Occipital lobe (tissue), 2 donors: Measurements from ENCODE around the gene RPL27A. TPM values are rescaled to one million over a fixed set of nuclear protein-coding genes. Genes with fewer than 3 reads are reported as not detected.

Experiments used
- DNase-seq: peaks from one replicate; lab custom pipeline; 2025; lab: John Stamatoyannopoulos, UW
- total RNA-seq: library from RNA; depleted of rRNA; stranded (reverse); fragments of >200 nt; gene quantifications from one replicate; pipeline ENCODE4 v1.2.3, GENCODE V29; 2014

RPL27A gene
- total RNA-seq, 1 donor from 2014 or later: 762 TPM

DNA sequence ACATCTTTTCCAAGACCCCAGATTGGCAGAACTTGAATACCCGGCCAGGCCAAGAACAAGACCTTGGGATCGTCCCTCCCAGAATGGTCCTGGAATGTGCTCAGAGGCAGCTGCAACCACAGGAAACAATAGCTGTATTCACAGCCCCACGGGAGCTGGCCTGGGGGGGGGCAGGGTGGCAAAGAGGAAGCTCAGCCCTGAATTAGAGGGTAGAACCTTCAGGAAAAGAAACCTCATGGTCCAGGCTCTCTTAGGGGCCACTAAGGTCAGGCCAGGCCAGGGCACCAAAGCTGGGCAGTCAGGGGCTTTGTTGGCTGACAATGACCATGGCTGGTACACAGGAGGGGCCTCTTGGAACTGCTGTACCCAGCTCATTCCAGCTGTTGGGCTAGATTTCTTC is 17.3 kb downstream of the RPL27A start:
- DNase-seq: peak; percentile 32

DNA sequence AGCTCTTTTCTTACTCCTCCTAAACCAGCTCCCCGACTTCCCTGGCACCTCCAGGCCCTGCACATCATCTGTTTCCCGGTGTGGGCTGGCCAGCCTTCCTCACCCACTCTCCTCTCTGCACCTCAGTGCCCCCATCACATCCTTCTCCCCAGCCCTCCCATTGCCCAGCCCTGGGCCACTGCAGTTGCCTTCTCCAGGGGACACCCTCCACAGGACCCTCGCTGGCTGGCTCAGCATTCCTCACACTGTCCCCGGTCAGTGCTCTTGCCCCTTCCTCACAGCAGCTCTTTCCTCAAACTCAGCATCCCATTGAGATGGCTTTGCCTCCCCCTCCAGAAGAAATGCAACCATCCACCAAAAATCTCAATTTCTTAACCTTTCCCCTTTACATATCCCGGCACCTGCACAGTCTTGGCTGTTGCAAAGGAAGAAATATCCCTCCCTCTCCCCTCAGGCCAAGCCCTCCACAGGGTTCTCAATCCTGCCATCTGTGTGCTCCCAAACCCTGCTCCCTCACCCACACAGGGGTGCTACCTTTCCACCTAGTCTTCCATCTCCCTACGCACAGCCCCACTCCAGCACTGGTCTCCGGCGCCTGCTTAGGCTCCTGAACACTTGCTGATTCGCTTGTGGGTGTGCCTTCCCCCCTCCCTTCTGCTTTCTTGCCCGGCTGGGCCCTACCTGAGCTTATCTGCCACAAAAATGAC is 19.5 kb downstream of the RPL27A start:
- DNase-seq: no peak

DNA sequence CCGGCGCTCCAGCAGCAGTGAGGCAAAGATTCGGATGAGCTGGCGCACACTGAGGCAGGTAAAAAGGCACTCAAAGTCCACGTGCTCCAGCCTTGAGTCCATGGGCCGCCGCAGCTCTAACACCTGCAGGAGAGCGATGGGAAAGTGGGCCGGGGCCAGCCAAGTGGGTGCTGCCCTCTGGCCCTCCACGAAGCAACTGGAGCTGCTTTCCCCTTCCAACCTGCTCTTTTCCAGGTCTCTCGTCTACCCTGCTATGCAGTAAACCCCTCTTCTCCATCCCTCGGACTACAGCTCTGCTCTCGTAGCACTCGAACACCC is 20.0 kb downstream of the RPL27A start:
- DNase-seq: no peak

DNA sequence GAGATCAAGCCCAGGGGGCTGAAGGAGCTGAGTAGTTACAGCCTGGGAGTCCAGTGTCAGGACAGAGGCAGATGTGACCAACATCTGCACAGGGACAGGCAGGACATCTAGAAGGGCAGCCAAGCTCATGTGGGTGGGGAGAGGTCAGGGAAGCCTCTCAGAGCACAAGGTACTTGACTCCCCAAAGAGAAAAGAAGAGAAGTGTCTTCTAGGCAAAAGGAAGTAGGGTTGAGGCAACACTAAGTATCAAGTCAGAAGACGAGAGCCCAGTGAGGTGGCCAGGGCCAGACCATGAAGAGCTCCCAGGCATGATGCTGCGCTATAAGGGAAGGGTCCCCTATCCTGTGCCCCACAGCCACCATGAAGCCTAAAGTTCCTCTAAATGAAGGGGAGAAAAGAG is 21.5 kb downstream of the RPL27A start:
- no peak for DNase-seq

DNA sequence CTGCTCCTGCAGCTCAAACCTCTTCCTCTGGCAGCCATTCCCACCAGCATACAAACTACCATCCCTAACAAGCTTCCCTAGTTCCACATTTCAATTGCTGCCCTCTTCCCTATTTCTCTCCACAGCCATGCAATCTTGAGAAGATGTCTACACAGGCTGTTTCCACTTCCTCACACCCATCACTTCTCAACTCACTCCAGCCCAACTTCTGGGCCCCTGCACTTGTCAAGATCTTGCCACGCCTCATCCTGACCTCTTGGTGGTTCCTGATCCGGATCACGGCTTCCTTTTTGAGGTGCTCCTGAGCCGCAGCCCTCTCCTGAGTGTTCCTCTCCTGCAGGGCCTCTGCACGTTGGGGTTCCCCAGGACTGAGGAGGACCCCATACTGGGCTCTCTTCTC is 22.6 kb downstream of the RPL27A start:
- no peak for DNase-seq

DNA sequence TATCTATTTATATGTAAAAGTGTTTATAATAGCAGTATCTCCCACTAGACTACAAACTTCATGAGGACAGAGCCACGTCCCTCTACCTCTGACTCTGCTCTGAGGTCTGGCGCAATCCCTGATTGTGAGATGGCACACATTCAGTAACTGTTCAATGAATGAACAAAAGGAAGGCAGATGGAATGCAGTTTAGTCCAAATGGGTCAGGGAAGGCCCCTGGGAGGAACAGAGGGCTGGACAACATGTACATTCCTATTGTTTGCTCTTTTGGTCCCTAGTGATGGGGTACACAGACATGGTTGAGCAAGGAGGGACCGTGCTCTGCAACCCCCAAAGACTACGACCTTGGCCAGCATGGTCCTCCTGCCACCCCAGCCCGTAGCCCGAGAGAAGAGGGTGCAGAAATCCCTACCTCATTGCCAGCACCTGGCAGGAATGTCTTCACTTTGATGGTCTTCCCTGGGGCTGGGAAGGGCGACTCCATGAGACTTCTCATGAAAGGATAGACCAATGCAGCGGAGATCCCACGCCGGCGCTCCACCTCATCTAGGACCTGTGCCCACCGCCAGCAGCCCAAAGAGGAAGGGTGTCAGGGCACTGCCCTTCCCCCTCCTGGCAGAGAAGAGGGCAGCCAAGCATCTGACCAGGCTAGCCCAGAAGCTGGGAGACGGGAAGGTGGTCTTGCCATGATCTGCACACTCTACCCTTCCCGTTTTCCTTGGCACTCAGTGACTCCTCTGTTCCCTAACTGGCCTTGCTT is 24.3 kb downstream of the RPL27A start:
- no peak for DNase-seq

DNA sequence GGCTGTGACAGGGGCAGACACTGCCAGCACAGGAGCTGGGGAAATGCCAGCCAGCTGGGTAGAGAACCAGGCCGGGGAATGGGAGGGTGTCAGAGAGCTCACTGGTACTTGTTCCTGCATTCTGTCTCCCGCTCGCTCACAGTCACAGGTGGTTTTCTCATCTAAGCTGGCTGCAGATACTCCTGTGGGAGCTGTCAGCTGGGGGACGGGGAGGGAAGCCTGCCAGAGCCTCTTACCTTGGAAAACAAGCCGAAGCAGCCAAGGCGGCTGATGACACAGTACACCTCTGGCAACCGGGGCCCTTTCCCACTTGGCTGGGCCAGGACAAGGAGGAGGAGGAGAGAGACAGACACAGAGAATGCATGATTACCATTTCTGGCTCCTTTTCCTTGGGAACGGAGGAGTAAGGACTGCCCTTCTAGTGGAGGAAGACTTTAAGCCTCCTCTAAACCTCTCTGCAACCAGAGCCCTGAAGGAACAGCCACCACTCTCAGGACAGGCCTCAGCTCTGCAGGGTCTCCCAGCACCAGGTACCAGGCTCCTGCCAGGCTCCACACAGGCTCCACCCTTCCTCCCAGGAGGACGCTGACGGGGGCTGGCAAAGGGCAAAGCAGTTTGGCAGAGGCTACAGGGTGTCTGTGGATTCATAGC is 25.1 kb downstream of the RPL27A start:
- DNase-seq: peak; percentile 45

DNA sequence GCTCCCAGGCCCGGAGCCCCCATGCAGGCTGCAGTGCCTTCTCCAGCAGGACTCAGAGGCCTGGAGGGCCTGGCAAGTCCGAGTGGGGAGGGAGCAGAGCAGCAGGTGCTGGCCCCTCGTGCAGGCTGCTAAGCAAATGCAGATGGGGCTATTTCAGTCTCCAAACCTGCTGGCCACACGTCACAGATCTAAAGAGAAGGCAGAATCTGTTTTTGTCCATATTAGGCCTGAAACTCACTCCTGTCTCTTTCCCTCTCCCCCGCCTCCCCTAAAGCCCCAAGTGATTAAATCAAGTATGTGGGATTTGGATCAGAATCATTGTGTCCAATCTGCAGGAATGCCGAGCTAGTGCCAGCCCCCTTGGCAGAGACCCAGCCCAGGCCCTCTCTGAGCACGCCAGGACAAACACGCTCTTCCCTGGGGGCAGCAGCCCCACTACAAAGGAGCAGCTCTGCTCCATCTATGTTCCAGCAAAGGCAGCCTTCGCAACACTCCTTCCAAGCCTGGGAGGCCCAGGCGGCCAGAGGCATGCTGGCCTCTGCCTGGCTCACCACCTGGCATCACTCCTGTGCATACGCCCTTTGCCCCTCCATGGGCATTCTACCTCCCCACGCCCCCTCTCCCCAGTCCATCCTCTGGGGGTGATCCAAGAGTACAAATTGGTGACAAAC is 26.5 kb downstream of the RPL27A start:
- no peak for DNase-seq

DNA sequence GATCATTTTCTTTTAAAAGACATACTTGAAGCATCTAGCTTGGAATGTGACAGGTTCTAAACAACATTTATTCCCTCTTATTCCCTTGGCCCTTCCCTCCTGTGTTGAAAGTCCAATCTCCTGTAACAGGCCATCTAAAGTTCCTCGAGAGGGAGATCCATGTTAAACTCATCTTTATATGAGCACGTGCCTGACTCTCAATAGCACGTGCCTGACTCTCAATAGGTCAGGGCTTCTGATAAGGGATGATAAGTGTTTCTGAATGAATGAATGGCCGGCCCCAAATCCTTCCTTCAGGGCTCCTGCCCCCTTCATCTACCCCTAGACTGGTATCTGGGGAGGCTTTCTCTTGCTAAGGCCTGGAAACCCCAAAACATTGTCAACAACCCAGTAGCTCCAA is 27.2 kb downstream of the RPL27A start:
- no peak for DNase-seq

DNA sequence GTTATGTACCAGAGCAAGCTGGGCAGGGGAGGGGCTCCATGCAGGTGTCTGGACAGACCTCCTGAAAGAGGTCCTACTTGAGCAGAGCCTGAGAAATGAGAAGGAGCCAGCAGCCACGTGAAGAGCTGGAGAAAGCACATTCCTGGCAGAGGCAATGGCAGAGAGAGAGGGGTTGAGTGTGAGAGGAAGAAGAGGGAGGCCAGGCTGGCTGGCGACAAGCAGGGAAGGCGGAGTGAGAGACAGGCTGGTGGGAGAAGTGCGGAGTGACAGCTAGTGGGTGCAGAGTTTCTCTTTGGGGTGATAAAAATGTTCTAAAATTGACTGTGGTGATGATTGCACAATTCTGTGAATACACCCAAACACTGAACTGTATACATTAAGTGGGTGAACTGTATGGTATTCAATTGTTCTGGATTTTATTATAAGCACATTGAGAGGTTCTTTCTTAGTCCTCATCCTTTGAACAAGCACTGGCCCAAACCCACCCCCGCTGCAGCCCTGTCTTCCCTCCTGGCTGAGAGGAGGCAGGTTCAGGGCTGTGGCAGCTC is 29.4 kb downstream of the RPL27A start:
- DNase-seq: no peak

DNA sequence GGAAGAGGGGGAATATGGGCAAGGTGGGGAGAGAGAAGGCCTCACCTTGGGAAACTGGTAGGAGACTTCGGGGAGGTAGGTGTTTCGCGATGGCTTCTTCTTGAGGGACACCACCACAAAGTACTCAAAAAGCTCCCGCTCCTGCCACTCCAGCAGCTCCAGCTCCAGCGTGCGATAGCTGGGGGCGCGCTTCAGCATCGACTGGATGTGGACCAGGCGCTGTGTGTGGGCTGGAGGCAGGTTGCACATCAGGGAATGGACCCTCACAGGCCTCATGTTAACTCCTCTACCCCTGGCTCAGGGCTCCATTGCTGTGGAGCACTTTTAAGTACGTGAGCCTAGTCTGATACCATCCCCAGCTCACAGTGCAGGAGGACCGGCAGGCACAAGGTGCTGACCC is 29.9 kb downstream of the RPL27A start:
- no peak for DNase-seq

DNA sequence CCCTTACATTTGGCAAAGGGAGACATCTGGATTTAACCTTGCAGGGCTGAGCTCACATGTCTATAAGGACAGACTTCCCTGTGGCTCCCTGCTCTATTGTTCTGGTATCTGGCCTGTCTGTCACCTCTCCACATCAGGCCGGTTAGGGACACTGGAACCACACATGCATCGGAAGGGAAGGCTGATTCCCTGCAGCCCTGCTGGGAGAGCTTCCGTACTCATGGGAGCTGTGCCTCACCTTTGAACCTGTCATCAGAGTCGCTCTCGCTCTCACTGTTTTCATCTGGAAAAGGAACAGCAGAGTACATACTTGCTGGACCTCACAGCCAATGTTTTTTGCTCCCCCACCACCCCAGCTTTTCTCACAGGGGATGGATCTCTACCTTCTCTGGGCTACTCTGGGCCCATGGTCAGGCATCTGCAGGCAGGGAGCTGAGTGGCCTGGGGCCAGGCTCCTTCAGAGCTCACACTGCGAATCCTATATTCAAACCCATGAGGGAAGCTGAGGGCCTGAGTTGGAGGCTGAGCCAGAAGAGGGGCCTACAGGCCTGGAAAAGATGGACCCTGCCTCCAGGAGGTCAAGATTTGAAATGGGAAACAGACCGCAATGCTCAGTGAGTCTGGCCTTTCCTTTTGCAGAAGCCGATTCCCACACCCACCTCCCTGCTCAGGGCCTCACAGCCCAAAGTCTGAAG is 31.3 kb downstream of the RPL27A start:
- no peak for DNase-seq

DNA sequence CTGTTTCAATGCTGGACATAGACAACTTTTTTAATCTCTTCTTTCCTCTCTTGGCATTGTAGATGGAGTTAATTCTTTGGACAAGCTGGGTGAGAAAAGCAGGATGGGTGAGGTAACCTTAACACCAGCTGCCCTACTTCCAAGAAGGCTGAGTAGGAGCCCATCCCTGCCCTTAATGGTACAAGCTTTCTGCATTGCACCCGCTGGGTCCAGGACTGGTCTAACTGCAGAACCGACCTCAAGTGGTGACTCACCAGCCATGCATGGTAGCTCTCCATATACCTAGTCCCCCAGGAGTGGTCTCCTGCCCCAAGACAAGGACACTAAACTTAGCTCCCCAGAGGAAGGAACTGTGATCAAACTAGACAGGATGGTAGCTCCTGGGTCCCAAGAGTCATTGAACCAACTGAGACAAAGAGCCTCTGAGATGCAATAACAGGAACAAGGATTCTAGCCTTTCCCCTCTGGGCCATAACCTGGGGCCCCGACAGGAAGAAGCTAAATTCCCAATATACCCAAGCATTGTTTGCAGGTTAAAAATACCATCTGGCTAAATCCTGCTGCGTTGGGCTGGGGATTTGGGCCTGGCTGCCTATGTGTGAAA is 32.1 kb downstream of the RPL27A start:
- DNase-seq: no peak

DNA sequence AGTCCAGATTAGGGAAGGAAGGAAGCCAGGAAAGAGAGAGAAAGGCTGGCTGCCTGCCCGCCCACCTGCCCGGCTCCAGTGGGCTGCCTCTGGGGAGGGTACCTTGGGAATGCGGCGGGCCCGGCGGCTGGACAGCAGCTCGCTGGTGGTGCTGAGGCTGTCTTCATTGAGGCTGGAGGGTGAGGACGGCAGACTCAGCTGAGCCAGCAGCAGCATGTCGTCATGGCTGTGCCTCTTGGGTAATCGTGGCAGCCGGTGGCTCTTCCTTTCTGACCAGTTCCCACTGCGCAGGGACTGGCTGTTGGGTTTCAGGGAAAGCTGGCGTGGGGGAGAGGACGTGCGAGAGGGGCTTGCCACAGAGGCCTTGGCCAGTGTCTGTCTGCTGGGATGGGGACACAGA is 32.9 kb downstream of the RPL27A start:
- no peak for DNase-seq

DNA sequence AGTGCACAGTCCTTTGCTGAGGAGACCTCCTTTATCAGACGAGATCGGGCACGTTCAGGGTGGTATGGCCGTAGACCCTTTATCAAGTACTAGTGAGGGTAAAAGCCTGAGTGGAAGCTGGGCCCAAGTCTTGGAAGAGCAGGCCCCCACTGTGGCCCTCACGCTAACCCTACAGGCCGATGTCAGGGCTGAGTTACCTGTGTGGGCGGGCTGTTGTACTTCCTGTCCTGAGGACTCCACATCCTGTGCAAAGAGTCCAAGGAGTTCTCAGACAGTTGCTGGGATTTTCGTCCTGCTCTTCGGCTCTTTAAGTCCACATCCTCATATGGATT is 34.9 kb downstream of the RPL27A start:
- no peak for DNase-seq

DNA sequence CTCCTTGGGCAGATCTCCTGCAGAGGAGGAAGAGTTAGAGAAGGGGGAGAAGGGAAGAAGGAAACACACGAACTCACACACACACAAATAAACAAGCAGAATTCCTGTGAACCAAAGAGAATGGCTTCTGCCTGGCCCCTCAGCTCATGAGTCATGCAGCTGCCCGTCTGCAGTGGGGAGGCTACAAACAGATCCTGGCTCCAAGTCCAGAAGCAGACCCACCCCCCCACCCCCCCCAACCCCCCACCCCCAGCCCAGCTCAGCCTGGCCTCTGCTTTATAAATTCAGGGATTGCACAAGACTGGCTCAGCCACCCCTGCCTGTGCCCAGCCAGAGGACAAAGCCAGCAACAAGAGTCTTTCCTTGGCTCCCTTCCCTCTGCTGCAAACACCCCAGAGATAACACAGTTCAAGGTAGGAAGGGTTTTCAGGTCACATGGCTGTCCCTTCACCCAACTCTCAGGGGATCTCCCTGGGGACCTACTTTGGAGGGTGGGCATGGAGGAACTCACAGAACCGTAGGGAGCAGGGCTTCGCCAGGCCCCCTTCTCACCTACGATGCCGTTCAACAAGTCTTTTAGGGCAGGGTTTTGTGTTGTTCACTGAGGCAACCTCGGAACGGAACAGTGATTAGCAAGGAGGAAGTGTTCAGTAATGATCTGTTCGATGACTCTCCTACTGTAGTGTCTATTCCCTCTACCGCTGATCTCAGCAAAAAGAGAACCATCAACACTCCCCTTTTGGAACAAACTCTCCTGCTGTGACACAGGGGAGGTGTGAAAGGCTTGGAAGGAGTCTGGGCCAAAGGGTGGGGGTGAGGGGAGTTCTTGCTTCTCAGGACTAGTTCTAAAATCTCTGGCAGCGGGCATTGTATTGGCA is 35.5 kb downstream of the RPL27A start:
- DNase-seq: no peak

DNA sequence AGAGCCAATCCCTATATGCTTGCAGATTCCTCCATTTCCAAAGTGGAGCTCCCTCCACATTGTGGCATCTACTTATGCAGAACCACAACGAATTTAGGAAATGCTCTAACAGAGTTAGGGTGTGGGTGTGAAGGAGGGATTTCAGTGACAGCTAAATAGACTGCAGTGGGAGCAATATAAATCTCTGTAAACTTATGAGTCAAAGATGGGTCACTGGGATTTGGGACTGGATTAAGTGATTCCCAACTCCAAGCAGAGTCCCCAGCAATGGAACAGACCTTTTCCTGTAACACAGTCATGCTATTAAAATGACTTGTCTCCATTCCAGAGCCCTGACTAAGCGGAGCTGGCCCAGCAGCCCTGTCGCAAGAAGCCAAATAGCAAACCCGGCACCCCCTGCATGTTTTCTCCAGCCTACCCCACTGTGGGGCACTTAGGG is 36.6 kb downstream of the RPL27A start:
- no peak for DNase-seq

DNA sequence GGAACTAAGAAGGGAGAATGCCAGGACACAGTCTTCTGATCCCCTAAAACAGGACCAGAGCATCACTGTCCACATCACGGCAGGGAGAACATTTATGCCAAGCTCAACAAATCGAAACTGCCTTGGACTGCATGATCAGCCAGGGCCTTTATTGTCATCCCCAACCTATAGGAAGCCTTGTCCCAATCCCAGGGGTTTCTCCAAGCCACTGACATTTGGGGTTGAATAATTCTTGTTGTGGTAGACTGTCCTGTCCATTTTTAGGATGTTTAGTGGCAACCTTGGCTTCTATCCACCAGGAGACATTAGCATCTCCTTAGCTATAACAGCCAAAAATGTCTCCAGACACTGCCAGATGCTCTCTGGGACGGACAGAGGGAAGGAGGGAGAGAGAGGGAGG is 37.1 kb downstream of the RPL27A start:
- no peak for DNase-seq

DNA sequence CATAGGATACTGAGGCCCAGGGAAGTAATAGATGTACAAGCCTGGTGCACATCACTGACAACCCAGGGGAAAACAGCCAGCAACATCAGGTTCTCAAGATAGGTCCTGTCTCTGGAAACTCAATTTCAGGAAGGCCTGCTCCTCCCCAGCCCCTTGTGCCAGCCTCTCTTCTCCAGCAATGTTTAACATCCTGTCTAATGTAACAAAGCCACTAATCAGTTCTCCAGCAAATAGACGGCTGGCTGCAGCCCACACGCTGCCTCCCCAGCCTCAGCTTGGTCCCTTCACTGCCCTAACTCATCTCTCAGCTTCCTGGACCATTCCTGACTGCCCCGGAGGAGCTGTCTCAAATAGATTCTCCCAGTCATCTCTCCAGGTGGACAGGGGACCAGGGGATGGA is 37.8 kb downstream of the RPL27A start:
- DNase-seq: no peak
